ENCODE data around the gene C3AR1. TPM values are rescaled to one million over a fixed set of nuclear protein-coding genes. Genes with fewer than 3 reads are reported as not detected.

C3AR1 gene
- total and polyA plus RNA-seq, 2 of the 13 experiments (the other 11 are each of a cell fraction or from before 2014, with no cell fraction given) = not detected

- TF ChIP-seq DMAP1 (CRISPR knock-in tag; IDR thresholded peaks at IDR 0.05) = no peak
- 0 out of 2 replicates have a peak, but pooled peaks have one; percentile 6 for TF ChIP-seq ZNF441 (CRISPR knock-in tag; IDR thresholded peaks at IDR 0.05; ENCODE audit: borderline replicate concordance)
- 0 out of 2 replicates have a peak, but pooled peaks have one; percentile 17 for TF ChIP-seq SMAD3 (CRISPR knock-in tag; IDR thresholded peaks at IDR 0.05)
- TF ChIP-seq ZNF574 (CRISPR knock-in tag; IDR thresholded peaks at IDR 0.05) = no peak
- no peak for TF ChIP-seq SRSF9 (IDR thresholded peaks at IDR 0.05; ENCODE audit: borderline replicate concordance, insufficient read depth, low read depth, low read length, poor library complexity, severe bottlenecking)
- TF ChIP-seq ARID4A (CRISPR knock-in tag; IDR thresholded peaks at IDR 0.05; ENCODE audit: borderline replicate concordance) = no peak
- TF ChIP-seq, protein P1, sequence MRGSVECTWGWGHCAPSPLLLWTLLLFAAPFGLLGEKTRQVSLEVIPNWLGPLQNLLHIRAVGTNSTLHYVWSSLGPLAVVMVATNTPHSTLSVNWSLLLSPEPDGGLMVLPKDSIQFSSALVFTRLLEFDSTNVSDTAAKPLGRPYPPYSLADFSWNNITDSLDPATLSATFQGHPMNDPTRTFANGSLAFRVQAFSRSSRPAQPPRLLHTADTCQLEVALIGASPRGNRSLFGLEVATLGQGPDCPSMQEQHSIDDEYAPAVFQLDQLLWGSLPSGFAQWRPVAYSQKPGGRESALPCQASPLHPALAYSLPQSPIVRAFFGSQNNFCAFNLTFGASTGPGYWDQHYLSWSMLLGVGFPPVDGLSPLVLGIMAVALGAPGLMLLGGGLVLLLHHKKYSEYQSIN (CRISPR knock-in tag; IDR thresholded peaks at IDR 0.05; ENCODE audit: borderline replicate concordance) = no peak
- no peak for TF ChIP-seq ZNF549 (CRISPR knock-in tag; IDR thresholded peaks at IDR 0.05)
- TF ChIP-seq CSRNP1 (CRISPR knock-in tag; IDR thresholded peaks at IDR 0.05) = no peak
- TF ChIP-seq, protein P2, sequence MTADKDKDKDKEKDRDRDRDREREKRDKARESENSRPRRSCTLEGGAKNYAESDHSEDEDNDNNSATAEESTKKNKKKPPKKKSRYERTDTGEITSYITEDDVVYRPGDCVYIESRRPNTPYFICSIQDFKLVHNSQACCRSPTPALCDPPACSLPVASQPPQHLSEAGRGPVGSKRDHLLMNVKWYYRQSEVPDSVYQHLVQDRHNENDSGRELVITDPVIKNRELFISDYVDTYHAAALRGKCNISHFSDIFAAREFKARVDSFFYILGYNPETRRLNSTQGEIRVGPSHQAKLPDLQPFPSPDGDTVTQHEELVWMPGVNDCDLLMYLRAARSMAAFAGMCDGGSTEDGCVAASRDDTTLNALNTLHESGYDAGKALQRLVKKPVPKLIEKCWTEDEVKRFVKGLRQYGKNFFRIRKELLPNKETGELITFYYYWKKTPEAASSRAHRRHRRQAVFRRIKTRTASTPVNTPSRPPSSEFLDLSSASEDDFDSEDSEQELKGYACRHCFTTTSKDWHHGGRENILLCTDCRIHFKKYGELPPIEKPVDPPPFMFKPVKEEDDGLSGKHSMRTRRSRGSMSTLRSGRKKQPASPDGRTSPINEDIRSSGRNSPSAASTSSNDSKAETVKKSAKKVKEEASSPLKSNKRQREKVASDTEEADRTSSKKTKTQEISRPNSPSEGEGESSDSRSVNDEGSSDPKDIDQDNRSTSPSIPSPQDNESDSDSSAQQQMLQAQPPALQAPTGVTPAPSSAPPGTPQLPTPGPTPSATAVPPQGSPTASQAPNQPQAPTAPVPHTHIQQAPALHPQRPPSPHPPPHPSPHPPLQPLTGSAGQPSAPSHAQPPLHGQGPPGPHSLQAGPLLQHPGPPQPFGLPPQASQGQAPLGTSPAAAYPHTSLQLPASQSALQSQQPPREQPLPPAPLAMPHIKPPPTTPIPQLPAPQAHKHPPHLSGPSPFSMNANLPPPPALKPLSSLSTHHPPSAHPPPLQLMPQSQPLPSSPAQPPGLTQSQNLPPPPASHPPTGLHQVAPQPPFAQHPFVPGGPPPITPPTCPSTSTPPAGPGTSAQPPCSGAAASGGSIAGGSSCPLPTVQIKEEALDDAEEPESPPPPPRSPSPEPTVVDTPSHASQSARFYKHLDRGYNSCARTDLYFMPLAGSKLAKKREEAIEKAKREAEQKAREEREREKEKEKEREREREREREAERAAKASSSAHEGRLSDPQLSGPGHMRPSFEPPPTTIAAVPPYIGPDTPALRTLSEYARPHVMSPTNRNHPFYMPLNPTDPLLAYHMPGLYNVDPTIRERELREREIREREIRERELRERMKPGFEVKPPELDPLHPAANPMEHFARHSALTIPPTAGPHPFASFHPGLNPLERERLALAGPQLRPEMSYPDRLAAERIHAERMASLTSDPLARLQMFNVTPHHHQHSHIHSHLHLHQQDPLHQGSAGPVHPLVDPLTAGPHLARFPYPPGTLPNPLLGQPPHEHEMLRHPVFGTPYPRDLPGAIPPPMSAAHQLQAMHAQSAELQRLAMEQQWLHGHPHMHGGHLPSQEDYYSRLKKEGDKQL (CRISPR knock-in tag; IDR thresholded peaks at IDR 0.05; ENCODE audit: low read depth) = no peak
Observed at GRCh38 chr12:8033153-8034044, 32.8 kb downstream of the C3AR1 start (continued).

Data from HepG2 (cell line).